Neural progenitor cell (in vitro differentiated cells): ENCODE measurements around the gene MBNL2. TPM values are rescaled to one million over a fixed set of nuclear protein-coding genes. Genes with fewer than 3 reads are reported as not detected.

Experiments used
- DNase-seq: peaks from one replicate; pipeline ENCODE4 v3.0.0-alpha.2; 2016; ENCODE audit warnings: low spot score
- H2AFZ ChIP-seq: fragments of 200-600 bp; sonication (generic); replicated peaks from 2 replicates; pipeline ENCODE4 v1.6.1; 2016; ENCODE audit warnings: antibody characterized with exemption
- H3F3A ChIP-seq: fragments of 200-600 bp; sonication (generic); 2 replicates; pipeline ENCODE4 v1.6.1; 2016; ENCODE audit warnings: antibody characterized with exemption, low read depth
- H3K27ac ChIP-seq: fragments of 200-600 bp; sonication (generic); 2 replicates; pipeline ENCODE4 v1.5.1; 2016; ENCODE audit warnings: mild to moderate bottlenecking
- H3K27me3 ChIP-seq: fragments of 200-600 bp; sonication (generic); 2 replicates; pipeline ENCODE4 v1.6.1; 2016; ENCODE audit warnings: mild to moderate bottlenecking, moderate library complexity
- H3K36me3 ChIP-seq: fragments of 200-600 bp; sonication (generic); 2 replicates; pipeline ENCODE4 v1.5.1; 2016
- H3K4me1 ChIP-seq: fragments of 200-600 bp; sonication (generic); 2 replicates; pipeline ENCODE4 v1.6.1; 2016; ENCODE audit warnings: mixed run types
- H3K4me2 ChIP-seq: fragments of 200-600 bp; sonication (generic); 2 replicates; pipeline ENCODE4 v1.6.1; 2016
- H3K4me3 ChIP-seq: fragments of 200-600 bp; sonication (generic); 2 replicates; pipeline ENCODE4 v1.5.1; 2016
- H3K79me2 ChIP-seq: fragments of 200-600 bp; sonication (generic); 2 replicates; pipeline ENCODE4 v1.6.1; 2016; ENCODE audit warnings: low read depth
- H3K9ac ChIP-seq: fragments of 200-600 bp; sonication (generic); 2 replicates; pipeline ENCODE4 v1.6.1; 2016
- H3K9me3 ChIP-seq: fragments of 200-600 bp; sonication (generic); 2 replicates; pipeline ENCODE4 v1.5.1; 2016; ENCODE audit warnings: low read depth
- H4K20me1 ChIP-seq: fragments of 200-600 bp; sonication (generic); 2 replicates; pipeline ENCODE4 v1.6.1; 2016; ENCODE audit warnings: low read depth
- H3K27ac Mint-ChIP-seq: 3 replicates; pipeline ENCODE4 v1.8.0; 2021; ENCODE audit warnings: mixed read lengths
- H3K27me3 Mint-ChIP-seq: 2 replicates; pipeline ENCODE4 v1.8.0; 2022; ENCODE audit warnings: low read depth, mild to moderate bottlenecking, inconsistent platforms, moderate library complexity, mixed read lengths; ENCODE audit not compliant: insufficient read depth
- H3K36me3 Mint-ChIP-seq: 3 replicates; pipeline ENCODE4 v1.8.0; 2021; ENCODE audit warnings: mixed read lengths
- H3K4me1 Mint-ChIP-seq: 3 replicates; pipeline ENCODE4 v1.8.0; 2021; ENCODE audit warnings: mixed read lengths
- H3K4me3 Mint-ChIP-seq: 3 replicates; pipeline ENCODE4 v1.8.0; 2021; ENCODE audit warnings: mild to moderate bottlenecking, moderate library complexity, mixed read lengths
- H3K9me3 Mint-ChIP-seq: 3 replicates; pipeline ENCODE4 v1.8.0; 2020; ENCODE audit warnings: mixed read lengths
- EZH2 ChIP-seq: fragments of 200-600 bp; sonication (generic); IDR thresholded peaks from 2 replicates; pipeline ENCODE4 v1.6.1; 2017; ENCODE audit warnings: antibody characterized with exemption, mild to moderate bottlenecking, moderate library complexity
- EZH2phosphoT487 ChIP-seq: fragments of 200-600 bp; sonication (generic); IDR thresholded peaks from 2 replicates; pipeline ENCODE4 v1.6.1; 2017; ENCODE audit warnings: antibody characterized with exemption
- total RNA-seq: library from RNA; depleted of rRNA; stranded (reverse); fragments of >200 nt; gene quantifications from 2 replicates; pipeline ENCODE4 v1.2.3, GENCODE V29; 2015; ENCODE audit warnings: low replicate concordance
- TF ChIP-seq, protein P1 (sequence below): fragments of 200-600 bp; sonication (generic); IDR thresholded peaks from 2 replicates; pipeline ENCODE4 v1.5.1; 2017; ENCODE audit warnings: antibody characterized with exemption, mild to moderate bottlenecking

Gene MBNL2
- total RNA-seq, 1 donor from 2014 or later, result 19.6 TPM

DNA sequence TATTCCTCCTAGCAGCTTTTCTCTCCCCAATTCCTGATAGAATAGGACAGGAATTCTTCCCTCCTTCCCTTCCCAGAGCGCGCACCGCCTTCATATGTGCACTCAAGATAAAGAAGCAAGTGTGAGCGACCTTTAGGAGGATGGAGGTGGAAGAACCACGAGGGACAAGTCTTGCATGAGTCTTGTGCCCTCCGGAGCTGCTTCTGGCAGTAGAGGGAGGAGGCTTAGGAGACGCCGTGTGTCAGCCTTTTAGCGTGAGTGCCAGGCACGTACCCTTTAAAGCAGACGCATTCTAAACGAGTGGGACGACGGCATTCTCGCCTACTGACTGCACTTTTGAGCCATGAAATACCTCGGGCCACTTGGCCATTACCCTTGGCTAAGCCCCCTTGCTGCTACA lies 116.4 kb downstream of the MBNL2 start:
- Histone ChIP-seq H3K4me3 (no peak overlapping the region), H3K4me1 (peaks cover 2% of the 10 kb centered on the region), H3K27ac (no peak overlapping the region), H2AFZ (no peak overlapping the region), H4K20me1 (no peaks in the 10 kb centered on the region), H3K4me2 (no peak overlapping the region), H3K27me3 (no peaks in the 10 kb centered on the region), H3F3A (no peaks in the 10 kb centered on the region), H3K9ac (no peak overlapping the region), H3K9me3 (no peaks in the 10 kb centered on the region), H3K36me3 (no peaks in the 10 kb centered on the region), H3K79me2 (no peaks in the 10 kb centered on the region)
- Mint-ChIP-seq H3K27me3 (no peaks in the 10 kb centered on the region), H3K27ac (no peak overlapping the region), H3K4me1 (peaks cover 2% of the 10 kb centered on the region), H3K9me3 (no peaks in the 10 kb centered on the region), H3K4me3 (no peak overlapping the region), H3K36me3 (no peaks in the 10 kb centered on the region)
- no peak for TF ChIP-seq EZH2phosphoT487
- TF ChIP-seq, protein P1, sequence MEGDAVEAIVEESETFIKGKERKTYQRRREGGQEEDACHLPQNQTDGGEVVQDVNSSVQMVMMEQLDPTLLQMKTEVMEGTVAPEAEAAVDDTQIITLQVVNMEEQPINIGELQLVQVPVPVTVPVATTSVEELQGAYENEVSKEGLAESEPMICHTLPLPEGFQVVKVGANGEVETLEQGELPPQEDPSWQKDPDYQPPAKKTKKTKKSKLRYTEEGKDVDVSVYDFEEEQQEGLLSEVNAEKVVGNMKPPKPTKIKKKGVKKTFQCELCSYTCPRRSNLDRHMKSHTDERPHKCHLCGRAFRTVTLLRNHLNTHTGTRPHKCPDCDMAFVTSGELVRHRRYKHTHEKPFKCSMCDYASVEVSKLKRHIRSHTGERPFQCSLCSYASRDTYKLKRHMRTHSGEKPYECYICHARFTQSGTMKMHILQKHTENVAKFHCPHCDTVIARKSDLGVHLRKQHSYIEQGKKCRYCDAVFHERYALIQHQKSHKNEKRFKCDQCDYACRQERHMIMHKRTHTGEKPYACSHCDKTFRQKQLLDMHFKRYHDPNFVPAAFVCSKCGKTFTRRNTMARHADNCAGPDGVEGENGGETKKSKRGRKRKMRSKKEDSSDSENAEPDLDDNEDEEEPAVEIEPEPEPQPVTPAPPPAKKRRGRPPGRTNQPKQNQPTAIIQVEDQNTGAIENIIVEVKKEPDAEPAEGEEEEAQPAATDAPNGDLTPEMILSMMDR, result no peak
- TF ChIP-seq EZH2, result no peak
- no peak for DNase-seq

DNA sequence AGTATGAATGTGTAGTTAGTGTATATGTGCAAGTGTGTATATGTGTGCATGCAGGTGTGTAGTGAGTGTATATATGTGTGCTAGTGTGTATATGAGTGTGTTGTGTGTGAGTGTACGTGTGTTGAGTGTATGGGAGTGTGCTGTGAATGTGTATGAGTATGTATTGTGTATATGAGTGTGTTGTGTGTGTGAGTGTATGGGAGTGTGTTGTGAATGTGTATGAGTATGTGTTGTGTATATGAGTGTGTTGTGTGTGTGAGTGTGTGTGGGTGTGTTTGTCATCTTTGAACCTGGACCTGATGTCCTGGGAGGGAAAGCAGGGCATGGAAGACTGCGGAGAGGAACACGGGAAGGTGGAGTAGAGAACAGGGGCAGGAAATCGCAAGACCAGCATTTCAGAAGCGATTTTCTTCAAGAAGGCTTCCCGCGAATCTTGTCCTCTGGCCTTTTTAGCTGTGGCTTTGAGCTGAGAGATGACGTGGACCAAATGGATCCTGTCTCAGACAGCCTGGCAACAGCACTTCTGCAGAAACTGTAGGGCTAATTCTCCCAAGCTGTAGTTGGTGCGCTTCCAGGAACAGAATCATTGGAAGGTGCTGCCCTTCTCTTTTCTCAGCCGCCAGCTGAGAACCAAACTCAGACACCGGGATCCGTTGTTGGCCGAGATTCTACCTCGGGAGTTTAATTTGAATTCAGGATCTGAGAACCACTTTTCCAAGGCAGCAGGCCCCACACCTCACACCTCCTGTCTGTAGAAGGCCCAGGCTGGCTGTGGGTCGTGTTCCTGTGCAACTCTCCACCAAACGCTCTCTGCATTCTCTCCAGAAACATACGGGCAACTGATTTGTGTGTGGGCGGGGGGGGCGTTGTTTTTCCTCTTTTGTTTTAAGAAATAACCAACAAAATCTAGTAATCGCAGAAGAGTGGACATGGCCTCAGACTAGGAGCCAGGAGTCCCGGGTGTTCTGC lies 117.2 kb downstream of the MBNL2 start:
- Histone ChIP-seq H3K79me2 (no peaks in the 10 kb centered on the region), H3K9me3 (no peaks in the 10 kb centered on the region), H3K4me2 (no peak overlapping the region), H2AFZ (no peak overlapping the region), H3K4me3 (no peak overlapping the region), H3F3A (no peaks in the 10 kb centered on the region), H3K27ac (no peak overlapping the region), H4K20me1 (no peaks in the 10 kb centered on the region), H3K4me1 (peaks cover 2% of the 10 kb centered on the region), H3K36me3 (no peaks in the 10 kb centered on the region), H3K9ac (no peak overlapping the region), H3K27me3 (no peaks in the 10 kb centered on the region)
- H3K4me3 Mint-ChIP-seq, result no peak overlapping the region
- H3K27ac Mint-ChIP-seq, result no peak overlapping the region
- TF ChIP-seq EZH2phosphoT487, result no peak
- no peak for TF ChIP-seq EZH2
- TF ChIP-seq, protein P1, result no peak
- DNase-seq, result no peak
- no peaks in the 10 kb centered on the region for H3K36me3 Mint-ChIP-seq
- H3K4me1 Mint-ChIP-seq, result no peaks in the 10 kb centered on the region
- H3K27me3 Mint-ChIP-seq, result no peaks in the 10 kb centered on the region
- H3K9me3 Mint-ChIP-seq, result no peaks in the 10 kb centered on the region

DNA sequence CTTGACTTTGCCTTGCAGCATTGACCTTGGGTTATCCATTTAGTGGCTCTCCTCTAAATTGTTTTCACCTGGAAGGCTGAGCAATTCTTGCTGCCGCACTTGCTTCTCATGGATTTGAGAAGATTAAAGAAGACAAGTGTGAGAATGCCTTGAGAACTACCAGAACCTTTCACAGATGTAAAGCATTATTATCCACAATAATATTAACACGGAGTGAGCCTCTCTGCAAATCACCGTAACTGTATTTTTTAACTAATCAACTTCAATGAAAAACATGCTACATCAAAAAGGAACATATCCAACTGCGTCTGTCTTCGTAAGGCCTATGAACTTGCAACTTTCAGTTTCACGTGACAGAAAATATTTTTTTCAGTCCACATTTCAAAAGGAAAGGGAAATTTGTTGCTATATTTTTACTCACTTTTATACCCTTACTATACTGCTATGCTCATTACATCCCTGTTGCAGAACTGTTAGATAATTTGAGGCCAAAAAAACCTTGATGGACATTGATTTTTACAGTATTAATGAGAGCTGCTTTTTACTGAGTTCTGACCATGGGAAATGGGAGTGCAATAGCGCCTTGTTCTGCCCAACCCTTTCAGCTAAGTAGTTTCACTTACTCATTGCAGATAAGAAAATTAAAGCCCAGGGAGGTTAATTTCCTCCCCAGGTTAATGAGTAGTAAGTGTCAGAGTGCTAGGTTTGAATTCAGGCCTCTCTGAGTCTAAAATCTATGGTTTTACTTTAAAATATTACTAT lies 118.0 kb downstream of the MBNL2 start:
- Histone ChIP-seq H3K9me3 (no peaks in the 10 kb centered on the region), H4K20me1 (no peaks in the 10 kb centered on the region), H3K27ac (no peak overlapping the region), H3K79me2 (no peaks in the 10 kb centered on the region), H3K36me3 (no peaks in the 10 kb centered on the region), H3K4me3 (no peak overlapping the region), H2AFZ (no peak overlapping the region), H3K27me3 (no peaks in the 10 kb centered on the region), H3K9ac (no peak overlapping the region), H3F3A (no peaks in the 10 kb centered on the region), H3K4me1 (no peaks in the 10 kb centered on the region), H3K4me2 (no peak overlapping the region)
- Mint-ChIP-seq H3K4me3 (no peak overlapping the region), H3K27ac (no peak overlapping the region), H3K4me1 (no peaks in the 10 kb centered on the region), H3K9me3 (no peaks in the 10 kb centered on the region), H3K36me3 (no peaks in the 10 kb centered on the region), H3K27me3 (no peaks in the 10 kb centered on the region)
- TF ChIP-seq EZH2 (no peak), EZH2phosphoT487 (no peak)
- TF ChIP-seq, protein P1, result no peak
- DNase-seq, result no peak
